Uterus (tissue), 2 donors: Measurements from ENCODE around the gene LRRC8B.

Source experiments
- POLR2A ChIP-seq, 2 donors: fragments of 450-650 bp; IDR thresholded peaks; one replicate each; pipeline ENCODE4 v1.6.1; 2016; ENCODE audit warnings: antibody characterized with exemption in 2 of 2, mild to moderate bottlenecking in 1 of 2, moderate library complexity in 1 of 2
- TF ChIP-seq, protein P1 (sequence below), 4 experiments: fragments of 200-600 bp in 2 of 4; fragments of 450-650 bp in 2 of 4; sonication (generic) in 2 of 4; IDR thresholded peaks; one replicate each; pipeline ENCODE4 v1.5.1; 2016 to 2019; ENCODE audit warnings: antibody characterized with exemption in 4 of 4, mild to moderate bottlenecking in 2 of 4, moderate library complexity in 1 of 4

- TF ChIP-seq, protein P1, sequence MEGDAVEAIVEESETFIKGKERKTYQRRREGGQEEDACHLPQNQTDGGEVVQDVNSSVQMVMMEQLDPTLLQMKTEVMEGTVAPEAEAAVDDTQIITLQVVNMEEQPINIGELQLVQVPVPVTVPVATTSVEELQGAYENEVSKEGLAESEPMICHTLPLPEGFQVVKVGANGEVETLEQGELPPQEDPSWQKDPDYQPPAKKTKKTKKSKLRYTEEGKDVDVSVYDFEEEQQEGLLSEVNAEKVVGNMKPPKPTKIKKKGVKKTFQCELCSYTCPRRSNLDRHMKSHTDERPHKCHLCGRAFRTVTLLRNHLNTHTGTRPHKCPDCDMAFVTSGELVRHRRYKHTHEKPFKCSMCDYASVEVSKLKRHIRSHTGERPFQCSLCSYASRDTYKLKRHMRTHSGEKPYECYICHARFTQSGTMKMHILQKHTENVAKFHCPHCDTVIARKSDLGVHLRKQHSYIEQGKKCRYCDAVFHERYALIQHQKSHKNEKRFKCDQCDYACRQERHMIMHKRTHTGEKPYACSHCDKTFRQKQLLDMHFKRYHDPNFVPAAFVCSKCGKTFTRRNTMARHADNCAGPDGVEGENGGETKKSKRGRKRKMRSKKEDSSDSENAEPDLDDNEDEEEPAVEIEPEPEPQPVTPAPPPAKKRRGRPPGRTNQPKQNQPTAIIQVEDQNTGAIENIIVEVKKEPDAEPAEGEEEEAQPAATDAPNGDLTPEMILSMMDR (IDR thresholded peaks at IDR 0.05), result no peak
- no peak for TF ChIP-seq POLR2A (IDR thresholded peaks at IDR 0.05)
Observed at GRCh38 chr1:89552471-89553081, 27.9 kb downstream of the LRRC8B start.
